HG03565 (cell line): ENCODE data around the gene WNT9B.

Source experiments
- ATAC-seq: cut with Tn5 transposase; IDR thresholded peaks from one replicate; pipeline ENCODE4 v1.9.1; 2021; ENCODE audit warnings: mild to moderate bottlenecking, moderate library complexity; ENCODE audit not compliant: unreplicated experiment

WNT9B gene, protein sequence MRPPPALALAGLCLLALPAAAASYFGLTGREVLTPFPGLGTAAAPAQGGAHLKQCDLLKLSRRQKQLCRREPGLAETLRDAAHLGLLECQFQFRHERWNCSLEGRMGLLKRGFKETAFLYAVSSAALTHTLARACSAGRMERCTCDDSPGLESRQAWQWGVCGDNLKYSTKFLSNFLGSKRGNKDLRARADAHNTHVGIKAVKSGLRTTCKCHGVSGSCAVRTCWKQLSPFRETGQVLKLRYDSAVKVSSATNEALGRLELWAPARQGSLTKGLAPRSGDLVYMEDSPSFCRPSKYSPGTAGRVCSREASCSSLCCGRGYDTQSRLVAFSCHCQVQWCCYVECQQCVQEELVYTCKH

DNA sequence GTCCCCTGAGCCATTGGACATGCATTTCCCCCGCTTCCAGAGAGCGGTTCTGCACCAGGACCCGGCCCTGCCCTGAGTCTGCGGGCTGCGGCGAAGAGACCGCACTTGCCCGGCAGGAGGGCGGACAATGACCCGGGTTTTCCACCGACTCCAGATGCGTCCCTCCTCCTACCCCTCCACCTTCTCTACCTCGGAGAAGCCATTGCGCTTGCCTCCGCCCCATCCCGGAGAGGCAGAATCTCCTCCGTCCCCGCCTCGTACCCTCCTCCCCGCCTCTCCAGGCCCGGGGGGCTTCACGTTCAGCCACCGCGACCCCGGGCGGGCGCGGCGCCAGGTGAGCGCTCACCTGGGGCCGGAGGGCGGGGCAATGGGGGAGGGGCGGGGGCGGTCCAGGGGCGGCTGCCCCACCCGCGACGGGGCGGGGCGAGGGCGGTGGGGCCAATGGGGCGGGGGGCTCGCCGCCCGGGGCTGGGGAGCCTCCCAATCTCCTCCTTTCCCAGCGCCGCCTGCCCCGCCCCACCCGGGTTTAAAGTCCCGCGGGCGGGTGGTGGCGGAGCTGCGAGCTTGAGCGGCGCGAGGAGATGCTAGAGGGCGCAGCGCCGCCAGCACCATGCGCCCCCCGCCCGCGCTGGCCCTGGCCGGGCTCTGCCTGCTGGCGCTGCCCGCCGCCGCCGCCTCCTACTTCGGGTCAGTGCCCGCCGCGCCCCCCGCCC lies at the start of gene WNT9B:
Gene WNT9B (plus strand): TSS at position 555 of the 713 bp plus-strand sequence. CDS start 56 bp downstream, at position 611.
- no peak for ATAC-seq

DNA sequence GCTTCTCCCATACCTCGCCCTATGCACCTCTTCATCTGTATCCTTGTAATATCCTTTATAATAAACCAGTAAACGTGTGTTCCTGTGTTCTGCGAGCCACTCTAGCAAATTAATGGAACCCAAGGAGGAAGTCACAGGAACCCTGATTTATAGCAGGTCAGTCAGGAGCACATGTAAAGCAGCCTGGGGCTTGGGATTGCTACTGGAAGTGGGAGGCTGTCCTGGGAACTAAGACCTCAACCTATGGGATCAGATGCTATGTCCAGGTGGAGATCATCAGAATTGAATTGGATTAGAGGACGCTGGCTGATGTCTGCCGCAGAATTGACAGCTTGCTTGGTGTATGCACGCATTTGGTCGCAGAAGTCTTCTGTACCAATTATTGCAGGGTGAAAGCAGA lies 48.6 kb upstream of the WNT9B start:
- no peak for ATAC-seq

DNA sequence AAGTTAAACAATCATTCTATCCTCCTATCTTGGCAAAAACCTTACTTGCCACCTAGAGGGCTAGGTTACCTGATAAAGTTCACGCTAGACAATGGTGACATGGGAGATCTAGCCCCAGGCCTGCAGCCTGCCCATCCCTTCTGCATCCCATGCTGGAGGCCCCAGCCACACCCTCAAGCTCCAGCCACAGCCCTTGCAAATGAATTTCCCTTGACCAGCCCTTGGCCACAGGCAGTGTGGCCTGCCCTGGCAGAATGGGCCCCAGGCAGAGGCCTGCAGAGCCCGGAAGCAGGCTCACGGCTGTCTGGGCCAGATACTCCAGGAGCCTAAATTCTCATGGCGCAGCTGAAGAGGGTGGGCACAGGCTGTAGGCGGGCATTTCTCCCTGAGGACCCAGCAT lies 47.8 kb upstream of the WNT9B start:
- ATAC-seq = no peak

DNA sequence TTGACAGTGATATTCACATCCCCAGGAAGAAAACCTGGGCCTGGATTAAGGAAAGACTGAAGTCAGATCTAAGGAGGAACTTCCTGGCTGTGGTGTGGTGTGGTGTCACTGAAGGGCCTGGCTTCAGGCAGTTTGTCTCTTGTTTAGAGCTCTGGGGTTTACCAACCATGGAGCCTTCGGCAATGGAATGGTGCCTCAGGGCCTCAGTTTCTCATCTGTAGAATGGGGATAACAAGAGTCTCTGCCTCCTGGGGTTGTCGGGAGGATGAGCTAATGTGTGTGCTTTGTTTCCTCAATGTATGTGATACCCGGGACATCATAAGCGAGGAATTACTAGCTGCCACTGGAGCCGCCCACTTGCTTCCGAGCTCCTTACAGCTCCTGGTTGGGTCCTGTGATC lies 45.6 kb upstream of the WNT9B start:
- ATAC-seq = no peak

DNA sequence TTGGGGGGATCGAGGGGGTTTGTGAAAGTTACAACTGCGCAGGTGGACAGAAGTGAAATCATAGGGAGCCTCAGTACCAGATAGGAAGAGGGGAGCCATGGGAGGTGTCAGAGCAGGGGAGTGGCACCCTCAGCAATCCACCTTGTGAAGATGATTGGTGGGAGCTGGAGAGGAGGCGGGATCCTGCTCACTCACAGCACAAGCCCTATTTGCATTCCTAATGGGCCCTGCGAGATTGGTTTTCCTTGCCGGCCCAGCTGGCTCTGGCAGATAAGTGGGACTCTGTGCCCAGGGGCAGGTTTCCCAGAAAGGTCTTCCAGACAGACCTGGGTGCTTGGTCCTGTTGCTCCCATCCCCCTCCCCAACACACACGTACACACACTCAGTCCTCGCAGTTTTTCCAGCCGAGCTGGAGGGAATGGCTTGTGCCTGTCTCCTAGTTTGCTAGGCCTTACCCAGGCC lies 42.2 kb upstream of the WNT9B start:
- no peak for ATAC-seq

DNA sequence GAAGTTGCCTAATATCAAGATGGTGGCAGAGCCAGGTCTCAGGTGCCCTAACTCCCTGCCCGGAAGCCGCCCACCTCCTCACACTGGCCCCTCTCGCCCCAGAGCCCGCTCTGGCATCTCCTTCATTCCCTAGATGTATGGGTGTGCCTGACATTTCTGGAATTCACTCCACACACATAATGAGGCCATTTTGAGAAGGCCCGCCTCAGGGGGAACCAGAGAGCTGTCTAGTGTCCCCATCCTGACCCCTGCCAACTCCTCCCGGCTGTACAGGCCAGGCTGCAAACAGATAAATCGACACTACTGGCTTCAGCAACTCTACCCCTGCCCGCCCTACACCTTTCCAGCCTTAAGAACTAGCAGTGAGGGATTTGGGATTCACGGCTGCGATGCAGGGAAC lies 40.5 kb upstream of the WNT9B start:
- no peak for ATAC-seq

DNA sequence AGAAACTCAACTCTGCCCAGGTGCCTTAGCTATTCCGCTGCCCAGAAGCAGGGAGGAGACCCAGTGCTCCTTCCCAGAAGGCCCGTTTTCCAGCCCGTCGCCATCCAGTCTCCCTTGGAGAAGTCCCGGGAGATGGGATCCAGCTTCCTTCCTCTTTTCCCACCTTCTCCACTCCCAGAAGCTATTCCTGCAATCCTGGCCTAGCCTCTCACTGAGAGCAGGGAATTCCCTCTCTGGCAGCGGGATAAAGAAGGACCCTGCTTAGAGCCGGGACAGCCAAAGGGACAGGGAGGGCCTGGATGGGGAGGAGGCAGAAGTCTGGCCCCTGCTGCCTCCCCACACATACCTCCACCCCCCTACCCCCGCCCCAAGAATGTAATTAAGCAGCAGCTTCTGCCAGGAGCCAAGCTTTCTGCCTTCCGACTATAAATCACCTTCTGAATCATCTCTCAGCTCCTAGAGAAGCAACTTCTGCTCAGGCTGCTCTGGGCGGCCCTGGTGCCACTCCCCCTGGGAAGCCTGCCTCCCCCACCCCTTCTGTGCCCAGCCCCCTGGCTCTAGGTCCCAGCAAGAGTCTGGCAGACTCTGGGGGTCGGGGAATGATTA lies 39.3 kb upstream of the WNT9B start:
- ATAC-seq = no peak

DNA sequence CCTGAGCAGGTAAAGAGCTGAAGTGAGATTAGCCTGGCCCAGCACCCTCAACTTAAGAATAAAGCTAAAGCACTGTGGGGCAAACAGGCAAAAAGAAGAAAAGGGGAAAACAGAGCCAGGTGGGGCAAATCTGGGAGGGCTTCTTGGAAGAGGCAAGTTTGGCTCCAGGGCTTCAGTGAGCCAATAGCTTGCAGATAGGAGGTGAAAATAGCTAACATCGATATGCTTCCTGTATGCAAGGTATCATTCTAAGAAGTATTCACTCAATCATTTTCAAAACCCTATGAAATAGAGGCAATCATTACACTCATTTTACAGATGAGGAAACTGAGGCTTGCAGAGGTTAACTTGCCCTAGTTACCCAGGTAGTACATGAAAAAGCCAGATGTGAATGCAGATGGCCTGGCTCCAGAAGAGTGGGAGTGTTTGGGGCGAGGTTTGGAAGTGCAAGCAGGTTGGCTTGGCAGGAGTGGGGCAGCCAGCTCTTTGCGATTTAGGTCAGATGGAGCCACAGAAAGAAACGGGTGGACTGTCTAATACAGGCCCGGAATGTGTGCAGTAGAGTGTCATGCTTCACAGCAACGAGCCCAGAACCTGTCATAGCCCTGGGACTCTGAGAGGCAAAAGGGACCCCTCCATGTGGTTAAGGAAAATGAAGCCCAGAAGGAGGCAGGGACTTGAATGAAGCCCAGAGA lies 38.6 kb upstream of the WNT9B start:
- ATAC-seq = no peak

DNA sequence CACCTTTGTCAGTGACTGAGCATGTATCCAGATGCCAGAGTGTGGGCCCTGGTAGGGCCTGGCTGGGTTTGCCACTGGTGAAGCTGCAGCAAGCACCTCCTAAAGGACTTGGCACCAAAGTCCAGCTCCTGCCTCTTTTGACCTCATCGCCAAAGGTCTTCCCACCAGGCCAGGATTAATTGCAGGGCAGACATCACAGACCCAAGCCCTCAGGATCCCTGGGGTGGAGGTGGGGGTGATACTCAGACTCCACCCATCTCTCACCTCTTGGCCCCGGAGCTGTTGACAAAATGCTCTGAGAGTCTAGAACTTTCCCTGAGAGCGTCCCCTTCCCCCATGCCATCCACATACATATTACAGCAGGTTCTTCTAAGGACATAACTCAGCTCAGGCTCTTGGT lies 37.5 kb upstream of the WNT9B start:
- no peak for ATAC-seq

DNA sequence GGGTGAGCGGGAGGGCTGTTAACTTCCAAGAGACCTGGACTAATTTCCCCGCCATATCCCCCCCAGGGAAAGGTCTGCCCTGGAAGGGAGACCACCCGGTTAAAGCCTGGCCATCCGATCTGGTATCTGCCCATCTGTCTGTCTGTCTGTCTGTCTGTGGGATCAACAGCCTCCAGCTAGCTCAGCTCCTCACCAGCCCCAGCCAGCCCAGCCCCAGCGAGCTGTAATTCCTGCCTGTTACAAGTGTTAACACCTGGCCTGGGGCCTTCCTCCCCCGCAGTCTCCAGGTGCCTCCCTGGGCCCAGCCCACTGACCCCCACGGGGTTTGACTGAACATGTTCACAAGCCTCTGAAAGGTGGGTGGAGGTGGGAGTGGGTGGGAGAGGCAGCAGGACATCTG lies 36.9 kb upstream of the WNT9B start:
- ATAC-seq = no peak

DNA sequence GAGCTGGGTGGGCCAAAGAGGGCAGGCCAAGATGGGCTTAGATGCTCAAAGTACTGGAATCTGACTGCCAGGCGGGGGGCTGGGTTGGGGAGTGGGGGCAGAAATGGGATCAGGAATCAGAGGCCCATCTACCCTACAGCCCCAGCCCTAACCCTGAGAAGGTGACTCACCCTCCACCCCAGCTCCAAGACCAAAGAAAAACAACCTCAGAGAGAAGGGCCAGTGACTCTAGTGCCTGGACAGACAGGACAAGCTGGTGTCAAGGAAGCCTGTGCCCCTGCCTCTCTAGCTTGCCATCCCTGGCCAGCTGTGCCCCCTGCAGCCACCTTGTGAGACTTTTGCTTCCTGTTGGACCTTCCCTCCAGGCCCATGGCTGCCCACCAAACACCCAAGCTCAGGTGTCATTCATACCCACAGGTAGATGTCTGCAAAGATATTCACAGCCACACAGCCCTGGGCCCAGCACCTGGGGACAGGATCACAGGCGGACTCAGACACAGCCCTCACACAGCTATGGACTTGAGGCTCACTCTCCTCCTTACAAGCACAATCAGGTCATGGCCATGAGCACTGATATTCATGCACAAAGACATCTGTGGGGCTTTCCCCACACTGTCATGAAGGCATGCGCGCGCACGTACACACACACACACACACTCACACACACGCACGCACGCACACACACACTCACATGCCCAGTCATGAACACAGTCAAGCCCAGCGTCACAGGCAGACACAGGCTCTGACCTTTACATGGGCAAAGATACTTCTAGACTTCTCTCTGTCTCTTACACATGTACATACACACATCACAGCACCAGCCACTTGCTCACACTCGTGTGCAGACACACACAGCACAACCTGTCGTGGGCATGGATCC lies 35.7 kb upstream of the WNT9B start:
- no peak for ATAC-seq

DNA sequence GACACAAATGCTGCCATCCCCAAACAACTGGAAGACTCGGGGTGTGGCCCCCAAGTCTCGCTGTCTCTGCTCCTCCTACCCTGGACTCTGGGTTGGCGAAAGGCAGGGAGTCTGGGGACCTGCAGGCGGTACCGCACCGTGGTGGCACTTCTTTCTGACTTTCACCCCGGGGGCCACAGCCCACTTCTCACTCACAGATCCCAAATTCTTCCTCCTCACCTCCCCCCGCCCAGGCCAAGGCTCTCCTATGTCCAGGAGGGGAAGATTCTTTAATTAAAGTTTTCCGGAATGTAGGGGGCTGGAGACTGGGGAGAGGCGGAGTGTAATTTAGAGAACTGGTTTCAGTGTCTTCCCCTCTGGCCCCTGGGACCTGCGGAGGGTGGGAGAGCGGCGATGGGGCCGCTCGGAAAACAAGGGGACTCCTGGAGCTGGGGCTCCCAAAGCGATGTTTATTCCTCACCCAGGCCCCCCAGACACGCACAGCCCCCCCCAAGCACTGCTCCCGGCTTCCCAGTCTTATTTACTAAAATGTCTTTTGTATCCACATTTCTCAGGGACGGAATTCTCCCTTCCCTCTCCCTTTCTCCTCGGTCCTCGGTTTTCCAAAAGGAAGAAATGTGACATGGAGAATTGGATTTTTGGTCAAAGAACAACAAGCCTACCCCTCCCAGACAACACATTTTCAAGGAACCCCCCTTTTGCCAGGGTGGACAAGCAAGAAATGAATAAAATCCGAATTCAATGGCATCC lies 34.1 kb upstream of the WNT9B start:
- no peak for ATAC-seq

DNA sequence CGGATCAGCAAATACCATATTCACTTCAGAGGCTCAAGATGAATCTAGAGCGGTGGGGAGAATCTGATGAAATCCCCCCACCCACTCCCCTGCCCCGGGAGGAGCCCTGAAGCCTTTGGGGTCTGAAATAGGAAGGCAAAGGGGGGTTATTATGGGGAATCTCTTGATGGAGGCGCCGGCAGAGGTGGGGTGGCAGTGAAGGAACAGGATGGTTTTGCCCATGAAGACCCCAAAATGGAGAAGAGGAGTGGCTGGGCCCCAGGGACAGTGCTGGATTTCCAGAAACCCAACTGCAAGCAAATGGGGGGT lies 33.5 kb upstream of the WNT9B start:
- no peak for ATAC-seq

DNA sequence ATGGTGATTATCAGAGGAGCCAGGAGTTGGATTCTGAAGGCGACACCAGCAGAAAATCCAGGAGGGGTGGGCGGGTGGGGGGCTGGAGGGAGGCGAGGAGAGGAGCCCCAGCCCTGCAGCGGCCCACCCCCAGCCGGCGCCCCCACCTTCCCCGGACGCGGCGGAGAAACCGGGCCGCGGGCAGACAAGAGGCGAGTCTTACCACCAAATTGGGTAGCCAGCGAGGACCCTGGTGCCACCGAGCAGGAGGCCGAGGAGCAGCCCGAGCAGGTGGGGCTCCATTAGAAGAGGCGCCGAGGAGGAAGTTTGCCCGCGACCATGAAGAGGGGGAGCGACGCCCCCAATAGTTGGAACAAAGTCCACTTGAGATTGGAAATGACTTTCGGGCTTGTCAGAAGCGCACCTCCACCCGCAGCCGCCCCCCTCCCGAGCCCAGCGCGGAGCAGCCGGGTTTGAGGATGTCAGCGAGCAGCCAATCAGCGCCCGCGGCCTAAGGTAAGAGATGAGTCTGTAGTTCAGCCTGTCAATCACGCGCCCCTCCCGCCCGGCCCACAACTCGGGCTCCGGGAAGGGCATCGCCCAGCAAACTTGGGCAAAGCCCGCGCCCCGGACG lies 33.0 kb upstream of the WNT9B start, which contains the start of gene WNT3:
Gene WNT3 (minus strand): TSS at position 377 of the 613 bp plus-strand sequence. CDS start 95 bp downstream, at position 282.
- ATAC-seq = no peak

DNA sequence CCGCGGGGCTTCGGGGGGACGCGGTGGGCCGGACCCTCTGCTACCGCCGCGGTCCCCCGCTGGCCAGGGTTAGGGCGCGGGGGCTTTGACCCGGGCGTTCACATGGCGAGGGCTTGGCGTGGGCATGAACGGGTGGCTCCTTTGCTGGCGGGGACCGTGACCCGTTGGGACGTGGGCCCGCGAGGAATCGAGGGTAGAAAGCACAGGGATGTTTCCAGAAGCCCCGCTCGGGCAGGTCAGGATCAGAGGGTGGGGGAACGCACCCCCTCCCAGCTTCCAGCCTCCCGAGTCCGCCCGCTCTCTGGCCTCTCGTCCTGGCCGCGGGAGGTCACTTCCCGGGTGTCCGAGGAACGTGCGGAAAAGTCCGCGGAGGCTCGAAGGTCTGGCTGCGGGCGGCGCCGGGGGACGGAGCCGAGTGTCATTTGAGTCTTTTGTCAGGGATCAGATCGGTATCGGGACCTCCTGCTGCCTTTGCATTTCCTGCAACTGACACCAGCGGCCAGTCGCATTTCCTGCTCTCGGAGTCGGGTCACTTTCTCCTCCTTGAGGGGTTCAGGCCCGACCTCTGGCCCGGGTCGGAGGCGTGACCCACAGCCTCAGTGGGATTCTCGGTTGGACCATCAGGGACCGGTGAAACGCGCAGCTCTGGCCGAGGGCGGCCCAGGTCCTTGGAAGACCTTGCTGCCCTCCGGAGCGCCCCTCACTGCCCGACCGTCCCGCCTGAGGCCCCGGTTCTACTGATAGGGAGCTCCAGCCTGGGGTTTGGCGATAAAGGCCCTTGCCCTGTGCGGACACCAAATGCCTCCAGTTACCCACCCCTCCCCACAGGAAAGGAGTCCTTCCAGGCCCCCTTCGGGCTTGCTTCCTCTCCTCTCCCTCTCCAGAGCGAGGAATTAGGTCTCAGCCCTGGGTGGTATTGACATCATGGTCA lies 32.2 kb upstream of the WNT9B start:
- no peak for ATAC-seq

DNA sequence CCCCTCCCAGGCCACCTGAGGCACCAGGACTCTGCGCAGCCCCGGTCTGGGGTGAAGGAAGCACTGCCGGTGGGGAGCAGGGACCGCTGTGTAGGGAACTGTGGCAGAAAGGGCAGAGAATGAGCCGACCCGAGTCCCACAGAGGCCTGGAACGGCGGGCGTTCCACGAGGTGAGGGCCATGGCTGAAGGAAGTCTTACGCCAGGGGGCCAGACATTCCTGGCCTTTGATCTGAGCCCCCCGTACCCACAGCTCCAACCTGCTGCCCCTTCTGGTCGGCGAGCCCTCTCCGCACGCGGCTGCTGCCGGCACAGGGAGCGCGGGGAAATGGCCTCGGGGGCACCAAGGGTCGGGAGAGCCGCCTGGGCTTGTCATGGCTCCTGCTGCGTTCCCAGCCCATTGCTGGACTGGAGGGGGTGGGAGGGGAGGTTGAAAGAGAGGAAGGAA lies 31.5 kb upstream of the WNT9B start:
- ATAC-seq = no peak

DNA sequence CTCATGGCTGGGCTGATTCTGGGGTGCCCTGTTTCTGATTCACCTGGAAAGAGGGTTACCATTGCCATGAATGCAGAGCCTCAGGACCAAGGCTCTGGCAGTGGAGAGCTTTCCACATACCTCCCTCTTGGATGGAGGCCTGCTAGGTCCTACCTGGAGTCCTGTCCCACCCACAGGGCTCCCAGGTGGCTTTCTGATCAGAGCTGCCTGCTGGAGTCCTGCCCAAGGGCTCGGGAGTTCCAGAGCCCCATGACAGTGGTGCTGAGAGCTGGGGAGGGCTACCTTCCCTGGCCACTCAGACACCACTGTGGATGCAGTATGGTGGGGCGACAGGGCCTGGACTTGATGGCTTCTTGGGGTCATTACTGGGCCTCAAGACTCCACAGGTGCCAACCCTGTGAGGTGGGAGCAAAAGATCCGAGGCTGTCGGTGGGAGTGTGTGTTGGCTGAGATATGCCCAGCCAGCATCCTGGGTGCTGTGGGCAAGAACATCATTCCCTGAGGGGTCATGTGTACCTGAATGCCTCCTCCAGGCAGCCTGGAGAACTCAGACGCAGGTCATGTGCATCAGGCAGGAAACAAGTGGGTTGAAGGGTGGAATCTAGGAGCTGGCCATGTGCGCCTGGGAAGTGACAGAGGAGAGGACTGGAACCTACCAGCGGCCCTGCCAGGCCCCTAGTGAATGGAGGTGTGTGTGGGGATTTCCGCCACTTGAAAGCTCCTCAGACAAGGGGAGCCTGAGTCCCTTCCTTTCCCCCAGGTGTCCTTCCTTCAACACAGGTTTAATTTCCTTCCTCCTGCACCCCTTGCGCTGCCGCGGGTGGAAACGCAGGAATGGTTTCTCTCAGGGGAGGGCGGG lies 30.6 kb upstream of the WNT9B start:
- no peak for ATAC-seq
